Germinal center (tissue), 1 donor: Measurements from ENCODE around the gene TBC1D21.

Experiments used
- DNase-seq: peaks from one replicate; pipeline ENCODE4 v3.0.0; 2012; ENCODE audit warnings: mixed read lengths, low spot score

Gene TBC1D21

DNA sequence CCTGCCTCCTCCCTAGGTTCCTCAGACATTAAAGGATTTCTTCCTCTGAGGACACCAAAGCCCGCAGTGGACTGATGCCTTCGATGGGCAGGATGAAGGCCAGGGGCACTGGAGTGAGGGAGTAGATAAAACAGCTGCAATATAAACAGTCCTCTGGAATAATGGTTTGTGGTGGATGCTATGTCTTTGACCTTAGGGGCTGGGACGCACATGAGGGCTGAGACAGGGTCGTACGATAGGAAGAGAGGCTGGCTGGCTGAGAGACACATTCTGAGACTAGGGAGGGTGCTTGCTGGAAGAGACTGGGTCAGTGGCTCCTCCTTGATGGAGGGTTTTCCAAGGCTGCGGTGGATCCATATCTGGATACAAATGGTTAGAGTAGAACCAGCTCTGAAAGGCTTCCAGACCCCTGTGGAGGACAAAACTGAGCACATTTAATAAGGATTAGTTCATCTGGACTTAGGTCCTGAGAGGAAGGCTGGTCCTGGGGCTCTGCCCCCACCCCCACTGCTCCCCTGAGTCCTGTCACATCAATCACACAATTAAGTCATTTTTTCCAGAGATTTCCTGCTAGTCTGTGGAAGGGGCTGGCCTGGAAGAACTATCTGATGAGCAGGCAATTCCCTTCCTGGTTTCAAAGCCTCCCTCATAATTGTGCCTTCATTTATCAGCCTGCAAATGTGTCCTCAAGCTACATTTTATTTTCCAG is 15.8 kb downstream of the TBC1D21 start:
- no peak for DNase-seq

DNA sequence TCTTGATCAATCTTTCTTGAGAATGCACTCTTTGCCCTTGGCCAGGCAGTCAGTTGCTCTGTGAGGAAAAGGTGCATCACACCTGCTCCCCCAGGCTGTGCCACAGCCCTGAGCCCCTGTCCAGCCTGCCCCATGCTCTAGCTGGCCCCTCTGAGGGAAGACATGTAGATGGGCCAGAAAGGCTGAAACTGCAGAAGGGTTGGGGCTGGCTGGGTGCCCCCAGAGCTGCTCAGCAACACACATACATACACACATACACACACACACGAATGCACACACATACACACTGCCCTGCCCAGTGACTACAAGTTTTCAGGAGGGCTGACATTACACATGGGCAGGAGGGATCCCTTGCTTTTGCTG is 16.4 kb downstream of the TBC1D21 start:
- DNase-seq = no peak

DNA sequence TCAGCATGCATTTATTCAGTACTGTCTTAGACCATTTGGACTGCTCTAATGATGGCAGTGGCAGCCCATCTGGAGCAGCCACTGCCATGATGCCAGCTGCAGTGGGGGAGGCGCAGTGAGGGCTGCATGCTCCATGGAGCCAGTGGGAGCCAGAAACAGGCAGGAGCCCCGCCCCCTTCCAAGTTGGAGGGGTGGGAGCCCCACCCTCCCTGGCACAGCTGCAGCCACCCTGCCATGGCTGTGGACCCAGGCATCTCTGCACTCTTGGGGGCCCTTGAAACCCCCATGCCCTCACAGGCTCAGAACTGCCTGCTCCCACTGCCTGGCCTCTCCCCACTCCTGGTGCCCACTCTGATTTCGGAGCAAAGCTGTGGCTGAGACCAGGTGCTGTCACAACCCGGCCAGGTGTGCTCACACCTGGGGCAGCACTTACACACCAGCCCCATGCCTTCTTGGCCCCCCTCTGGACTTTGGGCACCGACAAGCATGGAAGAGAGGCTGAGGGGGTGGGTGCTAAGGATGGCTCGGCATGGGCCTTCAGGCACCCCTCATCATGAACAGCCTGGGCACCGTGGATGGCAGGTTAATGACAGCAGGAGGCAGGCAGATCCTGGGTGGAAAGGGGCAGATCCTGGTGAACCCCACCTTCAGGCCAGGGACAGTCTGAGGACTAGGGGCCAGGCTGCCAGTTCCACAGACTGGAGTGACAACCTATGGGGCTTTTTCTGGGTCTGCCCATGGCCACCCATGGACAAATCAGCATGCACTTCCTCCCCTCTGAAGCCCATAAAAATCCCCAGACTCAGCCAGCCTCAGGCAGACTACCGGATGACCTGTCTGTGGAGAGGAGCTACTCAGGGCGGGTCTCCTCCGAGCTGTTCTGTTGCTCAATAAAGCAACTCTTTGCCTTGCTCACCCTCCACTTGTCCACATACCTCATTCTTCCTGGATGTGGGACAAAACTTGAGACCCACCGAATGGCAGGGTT is 18.3 kb downstream of the TBC1D21 start:
- DNase-seq = no peak

DNA sequence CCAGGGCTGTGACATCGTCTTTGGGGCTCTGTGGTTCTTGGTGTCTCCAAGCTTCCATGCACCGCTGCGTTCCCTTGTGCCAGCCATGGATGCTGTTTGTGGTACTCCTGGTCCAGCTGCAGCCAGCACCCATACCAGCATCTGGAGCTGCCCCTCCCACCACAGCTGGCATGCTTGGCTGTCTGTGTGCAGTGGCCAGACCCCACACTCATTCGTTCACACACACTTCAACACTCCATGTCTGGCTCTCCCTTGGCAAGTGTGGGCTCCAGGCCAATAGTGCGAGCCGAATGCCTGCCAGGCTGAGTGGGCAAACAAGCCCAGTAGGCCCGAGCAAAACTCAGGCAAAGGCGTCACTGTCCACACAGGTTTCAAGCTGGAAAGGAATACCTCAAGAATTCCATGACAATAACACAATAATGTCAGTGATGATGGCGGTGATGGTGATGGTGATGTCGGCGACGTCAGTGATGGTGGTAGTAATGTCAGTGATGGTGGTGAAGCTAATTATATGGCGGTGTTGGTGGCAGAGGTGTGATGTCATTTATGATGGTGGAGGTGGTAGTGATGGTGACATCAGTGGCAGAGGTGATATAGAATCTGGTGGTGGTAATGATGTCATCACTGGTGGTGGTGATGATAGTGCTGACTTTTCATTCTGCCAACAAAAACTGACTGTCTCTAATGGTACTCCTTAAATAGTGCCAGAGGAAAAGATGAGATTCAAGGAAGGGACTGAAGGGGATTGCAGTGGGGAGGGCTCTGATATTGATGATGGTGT is 19.3 kb downstream of the TBC1D21 start:
- DNase-seq = no peak

DNA sequence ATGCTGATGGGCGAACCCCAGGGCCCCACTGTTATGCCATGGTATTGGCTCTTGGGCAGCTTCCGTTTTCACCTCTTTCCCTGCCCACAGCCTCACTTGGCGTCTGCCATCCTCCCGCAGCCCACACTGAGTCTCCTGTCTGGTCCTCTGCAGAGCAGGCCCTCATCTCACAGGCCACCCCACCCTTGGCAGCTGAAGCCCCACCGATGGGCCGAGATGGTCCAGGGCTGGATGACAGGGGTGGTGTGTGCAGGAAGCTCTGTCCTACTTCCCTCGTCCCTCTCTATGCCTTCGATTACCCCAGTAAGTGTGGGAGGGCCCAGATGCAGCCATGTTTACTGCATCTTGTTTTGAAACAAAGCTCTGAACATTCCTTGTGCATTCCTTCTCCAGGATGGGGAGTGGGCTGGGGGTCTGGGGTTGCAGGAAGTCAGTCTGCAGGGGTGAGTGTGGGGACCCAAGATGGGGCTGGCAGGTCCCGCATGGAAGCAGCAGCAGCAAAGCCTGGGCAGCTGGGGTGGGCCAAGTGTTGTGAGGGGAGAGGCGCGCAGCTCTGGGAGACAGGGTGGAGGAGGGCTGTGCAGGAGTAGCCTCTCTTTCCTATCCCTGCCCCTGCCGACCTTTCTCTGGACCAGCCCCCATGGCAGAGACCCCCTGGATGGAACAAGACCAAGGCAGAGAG is 20.9 kb downstream of the TBC1D21 start:
- DNase-seq = no peak

DNA sequence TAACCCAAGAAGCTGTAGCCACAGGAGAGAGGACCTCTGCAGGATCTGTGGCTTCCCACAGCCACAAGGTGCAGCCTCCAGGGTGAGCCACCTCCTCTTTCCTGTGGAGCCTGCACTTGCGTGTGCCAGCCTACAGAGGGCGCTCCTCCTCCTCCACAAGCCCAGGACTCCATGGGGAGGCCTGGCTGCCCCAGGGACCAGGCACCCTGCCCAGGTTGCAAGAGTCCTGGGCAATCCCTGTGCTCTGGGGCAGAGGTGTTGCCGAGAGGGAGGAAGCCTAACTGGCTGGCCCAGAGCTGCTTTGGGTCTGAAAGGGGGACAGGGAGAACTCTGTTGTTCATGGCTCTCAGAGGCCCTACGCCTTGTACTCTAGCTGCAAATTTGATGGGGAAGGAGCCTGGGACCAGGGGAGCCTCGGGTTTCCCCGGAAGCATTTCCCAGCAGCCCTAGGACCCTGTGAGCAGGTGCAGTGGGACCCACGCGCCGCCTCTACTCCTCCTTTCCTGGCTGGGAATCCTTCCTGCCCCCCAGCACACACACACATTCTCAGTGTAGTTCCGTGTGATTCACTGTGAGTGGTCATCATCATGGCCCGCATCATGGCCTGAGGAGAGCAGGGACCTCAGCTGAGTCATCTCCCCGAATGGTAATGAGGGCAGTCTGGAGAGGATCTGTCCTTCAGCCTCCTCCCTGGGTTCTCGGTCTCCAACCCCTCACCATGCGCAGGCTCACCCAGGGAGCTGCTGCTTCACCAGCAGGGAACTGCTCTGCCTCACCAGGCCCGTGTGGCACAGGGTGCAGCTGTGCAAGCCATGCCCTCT is 24.3 kb downstream of the TBC1D21 start:
- DNase-seq = peak; percentile 63

DNA sequence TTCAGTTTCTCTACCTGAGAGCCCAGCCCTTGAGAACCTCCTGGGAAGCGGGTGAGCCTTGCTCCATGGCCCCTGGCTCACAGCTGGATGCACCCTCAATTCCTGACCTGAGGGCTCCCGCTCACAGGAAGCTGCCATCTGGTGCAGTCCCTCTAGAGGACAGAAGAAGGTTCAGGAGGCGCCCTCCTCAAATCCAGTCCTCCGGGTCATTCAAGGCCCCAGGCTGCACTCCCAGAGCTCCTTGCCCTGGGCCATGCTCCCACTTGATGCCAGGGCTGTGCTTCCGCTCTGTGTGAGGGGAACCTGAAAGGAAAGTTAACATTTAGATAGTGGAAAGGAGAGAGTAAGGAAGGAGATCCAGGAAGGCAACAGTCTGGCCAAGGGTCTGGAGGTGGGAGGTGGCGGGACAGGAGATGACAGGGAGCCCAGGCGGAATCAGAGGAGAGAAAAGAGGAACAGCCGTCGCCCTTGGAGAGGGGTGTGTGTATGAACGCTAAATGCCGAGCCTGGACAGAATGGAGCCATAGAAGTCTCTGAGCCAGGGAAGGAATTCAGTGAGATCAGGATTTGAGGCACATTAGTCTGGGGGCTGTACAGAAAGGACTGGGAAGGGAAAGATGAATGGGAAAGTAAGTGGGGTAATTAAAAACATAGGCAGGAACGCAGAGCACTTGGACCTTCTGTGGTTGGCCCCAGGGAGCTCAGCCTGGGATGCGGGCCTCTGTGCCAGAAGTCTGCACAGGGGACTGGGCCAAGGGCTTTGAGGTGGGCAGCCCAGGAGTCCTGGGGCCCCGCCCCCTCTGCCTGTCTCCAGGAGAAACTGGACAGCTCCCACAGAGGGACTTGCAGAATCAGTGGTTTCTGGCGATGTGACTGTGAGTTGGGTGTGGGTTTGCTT is 26.1 kb downstream of the TBC1D21 start:
- DNase-seq = no peak

DNA sequence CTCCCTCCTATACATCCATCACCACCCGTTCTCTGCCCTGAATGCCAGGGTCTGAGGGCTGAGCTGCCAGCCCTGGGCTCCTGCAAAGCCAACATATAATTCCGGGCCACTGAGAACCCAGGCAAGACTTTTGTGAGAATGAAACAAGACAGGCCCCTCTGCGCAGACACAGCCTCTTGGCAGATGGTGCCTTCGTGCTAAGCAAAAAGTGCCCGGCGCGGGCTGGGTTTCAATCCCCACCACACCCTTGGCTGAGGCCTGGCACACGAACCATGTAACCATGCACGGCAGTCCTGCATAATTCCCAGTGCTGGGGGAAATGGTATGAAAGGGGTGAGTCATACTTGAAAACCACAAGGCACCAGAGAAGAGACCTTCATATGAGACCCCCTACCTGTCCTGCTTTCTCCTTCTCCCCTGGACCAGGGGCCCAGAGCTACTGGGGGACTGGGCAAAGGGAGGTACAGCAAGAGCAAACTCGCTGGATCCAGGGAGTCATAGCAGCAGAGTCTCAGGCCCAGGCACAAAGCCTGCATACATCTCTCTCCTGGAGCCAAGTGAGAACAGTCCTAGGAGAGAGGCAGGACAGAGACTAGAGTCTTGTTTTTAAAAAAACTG is 26.8 kb downstream of the TBC1D21 start:
- DNase-seq = no peak

DNA sequence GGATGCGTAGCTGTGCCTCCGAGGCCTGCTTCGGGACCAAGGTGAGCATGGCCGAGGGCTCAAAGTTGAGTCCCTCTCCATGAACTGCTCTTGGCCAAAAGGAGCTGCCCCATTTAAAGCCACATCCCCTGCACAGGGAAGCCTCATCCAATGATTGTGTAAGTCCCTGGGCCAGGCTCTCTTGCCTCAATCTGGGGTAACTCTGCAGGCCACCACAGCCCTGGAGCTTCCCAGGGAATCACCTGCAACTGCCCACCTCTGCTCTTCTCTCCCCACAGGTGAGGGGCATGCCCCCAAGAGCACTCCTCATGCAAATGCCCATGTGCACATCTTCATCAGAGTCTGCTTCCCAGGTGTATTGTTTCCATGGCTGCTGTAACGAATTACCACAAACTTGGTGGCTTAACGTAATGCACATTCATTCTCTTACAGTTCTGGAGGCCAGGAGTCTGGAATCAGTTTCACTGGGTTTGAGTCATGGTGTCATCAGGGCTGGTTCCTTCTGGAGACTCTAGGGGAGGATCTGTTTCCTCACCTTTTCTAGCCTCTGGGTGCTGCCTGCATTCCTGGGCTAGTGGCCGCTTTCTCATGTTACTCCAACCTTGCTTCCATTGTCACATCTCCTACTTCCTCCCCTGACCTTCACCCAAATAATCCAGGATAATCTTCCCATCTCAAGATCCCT is 27.9 kb downstream of the TBC1D21 start:
- DNase-seq = no peak

DNA sequence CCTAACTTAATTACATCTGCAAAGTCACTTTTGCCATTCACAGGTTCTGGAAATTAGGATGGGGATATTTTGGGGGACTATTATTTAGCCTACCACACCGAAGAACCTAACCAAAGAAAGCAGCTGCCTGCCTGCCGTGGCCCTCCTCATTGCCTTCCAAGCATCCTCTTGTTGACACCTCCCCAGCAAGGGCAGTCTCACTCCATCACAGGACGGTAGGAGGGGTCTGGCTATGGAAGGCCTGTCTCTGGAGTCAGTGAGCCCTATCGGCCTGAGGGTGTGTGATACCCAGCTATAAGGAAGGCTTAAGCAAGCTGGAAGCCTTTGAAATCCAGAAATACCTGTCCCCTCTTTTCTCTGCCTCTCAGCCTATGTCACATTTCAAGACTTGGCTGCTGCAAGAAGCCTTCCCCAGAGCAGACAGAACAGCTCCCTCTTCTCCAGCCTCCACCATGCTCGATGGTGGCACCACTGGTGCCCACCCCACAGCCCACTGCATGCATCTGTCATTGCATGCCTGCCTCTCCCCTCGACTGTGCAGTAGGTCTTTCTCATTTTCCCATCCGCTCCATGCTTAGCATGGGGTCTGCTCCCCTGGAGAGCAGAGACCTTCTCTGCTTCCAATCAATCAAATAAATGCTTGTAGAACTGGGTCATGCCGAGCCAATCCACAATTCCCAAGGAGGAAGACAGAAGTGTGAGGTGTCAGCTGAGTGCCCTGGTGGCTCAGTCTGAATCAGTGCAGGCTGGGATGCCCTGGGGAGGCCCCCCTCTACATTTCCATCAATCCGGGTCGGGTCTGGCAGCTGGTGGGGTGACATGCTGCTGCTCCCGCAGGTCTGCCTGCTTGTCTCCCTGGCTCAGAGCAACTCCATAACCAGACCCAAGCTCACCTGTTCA is 29.0 kb downstream of the TBC1D21 start:
- no peak for DNase-seq

DNA sequence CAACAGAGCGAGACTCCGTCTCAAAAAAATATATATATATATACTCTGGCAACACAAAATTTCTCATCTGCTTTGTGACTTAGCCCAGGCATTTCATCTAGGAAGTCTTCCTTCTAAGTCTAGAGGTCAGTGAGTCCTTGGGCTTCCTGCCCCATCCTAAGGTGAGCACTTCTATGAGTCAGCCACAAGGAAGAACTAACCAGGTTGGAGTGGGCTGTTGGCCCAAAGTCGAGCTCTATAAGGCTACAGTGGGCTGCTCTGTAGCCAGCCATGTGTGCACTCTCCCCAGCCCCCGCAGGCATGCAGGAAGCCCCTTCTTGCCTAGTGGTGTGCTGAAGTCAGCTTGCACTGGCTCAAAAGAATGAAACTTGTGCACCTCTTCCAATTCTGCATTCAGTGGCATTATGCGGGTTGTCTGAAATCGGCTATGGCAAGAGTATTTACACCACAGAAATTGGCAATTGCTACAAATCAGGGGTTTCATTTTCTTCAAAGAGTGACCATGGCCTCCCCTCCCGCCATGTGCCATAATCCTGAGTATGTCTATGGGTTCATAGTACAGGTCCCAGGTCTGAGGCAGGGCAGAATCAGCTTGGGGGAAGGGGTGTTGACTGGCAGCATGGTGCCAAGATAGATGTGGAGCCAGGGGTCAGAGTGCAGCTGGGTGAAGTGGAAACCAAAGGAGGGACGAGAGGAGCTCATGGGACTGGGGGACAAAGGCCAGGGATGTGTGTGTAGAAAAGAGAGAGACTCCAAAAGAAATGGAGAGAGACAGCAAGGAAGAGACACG is 30.9 kb downstream of the TBC1D21 start:
- no peak for DNase-seq

DNA sequence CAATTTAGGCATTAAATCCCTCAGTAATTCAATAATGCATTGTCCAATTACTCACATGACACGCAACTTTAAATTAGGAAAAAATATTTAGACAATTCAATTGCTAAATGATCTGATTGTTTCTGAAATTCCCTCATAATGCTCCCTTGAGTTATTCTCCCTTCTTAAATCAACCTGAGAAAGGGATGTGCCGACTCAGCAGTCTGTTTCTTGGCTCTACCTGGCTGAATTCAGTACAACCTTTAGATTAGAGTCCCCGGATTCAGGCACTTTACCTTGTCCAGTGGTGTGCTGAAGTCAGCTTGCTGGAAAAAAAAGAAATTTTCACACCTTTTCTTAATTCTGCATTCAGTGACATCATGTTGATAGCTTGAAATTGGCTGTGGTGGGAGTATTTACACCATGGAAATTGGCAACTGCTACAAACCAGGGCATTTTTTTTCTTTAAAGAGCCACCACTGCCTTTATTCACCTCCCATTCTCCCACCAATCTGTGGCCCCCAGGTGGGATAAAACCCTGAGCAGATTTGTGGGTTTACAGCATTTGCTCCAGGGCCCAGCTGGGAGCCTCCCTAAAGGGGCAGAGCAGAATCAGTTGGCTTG is 32.0 kb downstream of the TBC1D21 start:
- no peak for DNase-seq

DNA sequence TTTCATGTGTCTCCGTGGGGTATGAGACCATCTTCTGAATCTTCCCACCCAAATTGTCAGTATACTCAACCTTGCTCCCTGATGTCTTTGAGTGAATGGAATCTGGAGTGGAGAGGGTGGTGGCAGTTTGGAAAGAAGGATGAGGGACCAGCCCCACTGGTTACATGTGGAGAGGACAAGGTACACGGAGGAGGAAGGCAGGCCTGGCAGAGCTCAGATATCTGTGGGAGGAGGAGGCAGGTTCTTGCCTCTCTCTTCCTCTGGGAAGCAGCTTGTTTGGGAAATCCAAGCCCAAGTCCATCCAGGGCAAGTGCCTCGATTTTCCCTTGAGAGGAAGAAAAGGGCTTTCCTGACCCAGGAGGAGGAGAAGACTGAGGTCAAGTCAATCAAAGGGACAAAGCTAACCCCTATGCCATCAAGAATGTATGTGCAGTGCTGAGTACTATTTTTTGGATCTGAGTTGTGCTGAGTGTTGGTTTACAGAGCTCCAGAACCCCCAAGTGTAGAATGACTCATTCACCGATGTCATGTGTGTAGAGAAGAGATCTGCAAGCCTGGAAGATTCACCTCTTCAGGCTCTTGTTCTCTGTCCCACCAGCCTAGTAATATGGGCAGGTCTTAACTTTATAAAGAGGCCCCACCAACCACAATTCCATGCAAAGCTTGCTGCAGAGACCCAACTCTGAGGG is 33.1 kb downstream of the TBC1D21 start:
- no peak for DNase-seq

DNA sequence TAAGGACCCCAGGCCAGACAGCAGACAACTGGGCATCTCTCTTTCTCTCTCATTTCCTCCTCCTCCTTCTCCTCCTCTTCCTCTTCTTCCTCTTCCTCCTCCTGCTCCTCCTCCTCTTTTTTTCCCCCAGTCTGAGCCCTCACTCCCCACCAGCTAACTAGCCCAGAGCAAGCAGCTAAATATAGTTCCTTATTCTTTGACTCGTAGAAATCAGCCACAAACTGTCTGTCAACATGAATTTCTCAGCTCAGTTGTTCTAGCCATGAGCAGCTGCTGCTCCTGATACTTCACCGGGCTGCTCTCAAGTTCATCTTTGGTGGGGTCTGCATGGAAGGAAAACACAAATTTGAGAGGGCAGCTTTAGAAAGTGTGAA is 33.7 kb downstream of the TBC1D21 start:
- no peak for DNase-seq

DNA sequence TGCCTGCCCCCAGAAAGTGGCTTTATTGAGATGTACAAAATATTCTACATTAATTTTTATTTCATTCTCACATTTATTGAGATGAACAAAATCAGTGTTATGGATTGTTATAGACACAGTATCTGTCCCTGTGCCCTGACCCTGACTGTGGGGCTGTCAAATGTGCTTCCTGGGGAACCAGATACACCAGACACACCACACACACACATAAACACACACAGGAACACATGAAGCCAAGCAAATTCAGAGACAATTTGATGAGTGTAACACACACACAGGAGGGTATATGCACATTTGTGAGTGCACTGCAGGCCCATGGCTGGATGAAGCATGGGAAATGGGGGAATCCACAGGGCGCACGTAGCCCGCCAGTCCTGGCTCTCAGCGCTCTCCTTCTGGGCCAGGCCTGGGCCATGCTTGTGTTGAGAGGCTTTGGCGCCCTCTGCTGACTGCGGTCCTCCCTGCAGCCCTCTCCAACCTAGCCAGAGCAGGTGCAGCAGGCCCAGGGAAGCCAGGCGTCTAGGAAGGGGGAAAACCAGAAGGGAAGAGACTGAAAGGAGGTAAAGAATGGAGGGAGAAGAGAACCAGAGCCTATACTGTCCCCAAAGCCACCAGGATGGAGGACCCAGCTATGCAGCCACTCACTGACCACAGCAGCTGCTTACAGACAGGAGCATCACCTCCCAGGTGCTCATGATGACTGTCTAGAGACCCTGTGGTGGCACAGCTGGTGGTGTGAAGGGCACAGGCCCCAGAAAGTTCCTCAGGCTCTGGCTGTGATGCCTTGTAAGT is 34.9 kb downstream of the TBC1D21 start:
- DNase-seq = peak; percentile 64
